ENCODE measurements around the gene USP31.

GRCh38 chr16:23014592-23014991 is 134.7 kb downstream of the USP31 start:
- no peak for TF ChIP-seq CTCF (IDR thresholded peaks at IDR 0.05)
- no peak for TF ChIP-seq EP300 (IDR thresholded peaks at IDR 0.05; ENCODE audit: low read depth)
